Skin epidermis (tissue), 12 donors: ENCODE results near the gene LRIG1.
"Not testable (repeated sequence)": the region's sequence is repeated elsewhere in the genome, so short reads cannot be mapped to it uniquely, and the experiment has no call there.

Experiments
- H3K27ac ChIP-seq, 21 experiments: fragments of 200-600 bp; sonication (generic) in 11 of 21; one replicate each; pipeline ENCODE4 v1.5.0; 2020; ENCODE audit warnings: mild to moderate bottlenecking in 3 of 21, inconsistent platforms in 2 of 21, moderate library complexity in 2 of 21
- H3K4me3 ChIP-seq, 7 experiments: fragments of 200-600 bp; sonication (generic) in 2 of 7; one replicate each; pipeline ENCODE4 v1.5.0; 2020; ENCODE audit warnings: inconsistent platforms in 2 of 7, mild to moderate bottlenecking in 2 of 7, moderate library complexity in 1 of 7

LRIG1 gene

DNA sequence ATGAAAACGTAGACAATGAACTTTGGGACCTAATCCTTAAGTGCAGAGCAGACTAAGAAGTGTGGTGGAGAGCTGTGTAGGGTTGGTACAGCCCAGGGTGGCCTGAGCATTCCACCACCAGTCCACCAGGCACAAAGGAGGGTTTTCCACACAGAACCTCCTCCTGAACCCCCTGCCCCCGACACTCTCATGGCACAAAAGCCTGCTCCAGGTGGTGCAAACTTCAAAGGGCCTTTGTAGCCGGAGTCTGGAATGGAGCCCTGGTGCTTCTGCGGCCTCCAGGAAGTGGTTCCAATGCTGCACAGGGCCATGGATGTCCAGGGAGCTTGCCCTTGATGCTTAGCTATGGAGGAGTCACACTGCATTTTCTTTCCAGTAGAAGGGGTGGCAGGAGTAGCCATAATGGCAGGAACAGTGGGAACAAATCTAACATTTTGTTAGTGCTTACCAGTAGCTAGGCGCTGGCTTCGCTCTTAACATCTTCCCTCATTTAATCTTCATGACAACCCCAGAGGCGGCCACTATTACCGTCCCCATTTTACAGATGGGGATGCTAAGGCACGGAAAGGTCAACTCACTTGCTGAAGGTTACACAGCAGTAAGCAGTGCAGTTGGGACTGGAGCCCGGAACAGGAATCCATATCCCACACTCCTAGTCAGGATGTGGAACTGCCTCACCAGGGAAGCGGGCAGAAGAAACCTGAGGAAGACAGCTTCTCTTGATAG is 68.6 kb downstream of the LRIG1 start:
- no peak overlapping the region for H3K4me3 ChIP-seq
- H3K27ac ChIP-seq, result no peak overlapping the region

DNA sequence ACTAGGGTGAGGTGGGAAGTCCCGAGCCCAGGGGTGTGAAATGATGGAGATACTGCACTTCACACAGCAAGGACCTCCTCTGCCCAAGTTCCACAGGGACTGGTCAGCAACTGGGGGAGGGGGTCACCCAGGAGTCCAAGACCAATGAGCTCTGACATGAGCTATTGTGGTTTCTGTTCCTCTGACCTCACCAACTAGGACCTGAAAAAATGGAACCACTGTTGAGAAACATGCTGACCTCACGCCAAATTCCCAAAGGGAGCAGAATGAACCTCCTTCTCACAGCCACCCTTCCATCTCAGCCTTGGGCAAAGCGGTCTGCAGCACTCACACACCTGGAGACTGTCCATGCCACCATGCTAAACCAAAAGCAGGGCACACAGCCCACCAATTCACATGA is 69.3 kb downstream of the LRIG1 start:
- Histone ChIP-seq H3K27ac (peak overlapping the region in 2 of 21 experiments; percentile 17 to 28), H3K4me3 (no peak overlapping the region)

- Histone ChIP-seq H3K27ac (peak overlapping the region in 5 of 21 experiments; percentile 17 to 56 (median 28)), H3K4me3 (no peak overlapping the region)
Measured at GRCh38 chr3:66430876-66431275, 69.9 kb downstream of the LRIG1 start.

DNA sequence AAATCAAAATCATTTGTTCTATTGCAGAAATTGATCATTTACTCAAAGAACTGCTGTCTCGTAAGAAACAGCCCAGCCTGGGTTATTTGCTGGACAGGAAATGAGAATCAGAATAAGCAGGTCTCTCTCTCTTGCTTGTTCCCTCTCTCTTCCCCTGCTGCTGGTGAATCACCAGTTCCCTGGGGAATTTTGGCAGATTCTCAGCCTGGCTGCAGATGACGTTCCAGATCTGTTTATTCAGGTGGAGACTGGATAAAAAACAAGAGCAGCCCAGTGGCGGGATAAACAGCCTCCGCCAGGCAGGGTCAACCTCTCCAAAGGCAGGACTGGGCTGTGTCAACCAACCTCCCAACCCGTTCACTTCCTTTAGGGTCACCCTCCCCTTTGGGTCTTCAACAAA is 72.1 kb downstream of the LRIG1 start:
- H3K4me3 ChIP-seq, result no peak overlapping the region

DNA sequence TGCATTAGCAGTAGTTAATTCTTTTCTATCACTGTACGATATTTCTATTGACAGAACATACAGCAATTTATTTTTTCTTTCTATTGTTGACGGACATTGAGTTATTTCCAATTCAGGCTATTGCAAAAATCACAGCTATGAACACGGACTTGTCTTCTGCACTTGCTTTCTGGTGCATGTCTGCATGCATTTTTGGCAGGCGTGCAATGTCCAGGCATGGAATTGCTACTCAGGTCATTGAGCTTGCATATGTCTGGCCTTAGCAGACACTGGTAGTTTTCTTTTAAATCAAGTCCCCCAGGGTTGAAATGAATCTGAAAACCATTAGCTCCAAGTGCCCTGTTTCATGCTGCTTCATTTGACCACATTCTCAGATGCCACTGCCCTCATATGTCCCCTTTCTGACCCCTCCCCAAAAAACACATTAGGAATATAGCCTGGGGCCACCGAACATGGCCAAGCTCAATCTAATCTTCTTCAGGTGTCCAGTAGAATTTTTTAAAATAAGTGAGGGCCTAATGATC is 72.8 kb downstream of the LRIG1 start:
- H3K27ac ChIP-seq, result peak overlapping the region in 10 of 21 experiments; percentile 3 to 64 (median 20)

More for the DNA sequence above, 72.1 kb downstream of the LRIG1 start:
- H3K27ac ChIP-seq, result peak overlapping the region in 10 of 21 experiments; percentile 19 to 64 (median 41)

GRCh38 chr3:66427352-66427751 is 73.5 kb downstream of the LRIG1 start:
- peak overlapping the region in 2 of 21 experiments; percentile 16 to 64 for H3K27ac ChIP-seq

More for the DNA sequence above, 72.8 kb downstream of the LRIG1 start:
- no peak overlapping the region for H3K4me3 ChIP-seq

GRCh38 chr3:66426135-66426534 is 74.7 kb downstream of the LRIG1 start:
- no peak overlapping the region for H3K27ac ChIP-seq

More at GRCh38 chr3:66427352-66427751, 73.5 kb downstream of the LRIG1 start:
- no peak overlapping the region for H3K4me3 ChIP-seq

DNA sequence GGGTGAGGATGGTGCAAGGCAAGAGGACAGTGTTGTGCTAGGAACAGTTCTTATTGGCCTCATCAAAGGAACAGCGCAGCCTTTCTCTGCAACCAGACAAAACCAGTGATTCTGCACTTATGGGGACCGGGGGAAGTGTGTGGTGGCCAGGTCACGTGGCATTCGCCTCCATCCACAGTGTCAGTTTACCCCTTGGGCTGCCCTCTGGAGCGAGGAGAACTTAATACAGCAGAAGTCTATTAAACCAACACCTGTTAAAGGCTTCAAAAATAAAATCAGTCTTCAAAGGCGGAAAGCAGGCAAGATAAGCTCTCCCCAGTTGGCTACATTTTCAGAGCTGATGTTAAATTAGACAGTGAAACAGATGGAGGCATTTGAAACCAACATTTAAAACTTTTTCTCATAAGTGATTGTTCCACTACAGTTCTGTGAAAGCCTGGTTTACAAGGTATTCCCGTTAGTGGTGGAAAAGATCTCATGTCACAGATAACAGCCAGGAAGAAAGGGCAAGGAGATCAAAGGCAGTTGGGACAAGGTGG is 75.2 kb downstream of the LRIG1 start:
- peak overlapping the region in 1 of 21 experiments; percentile 1 for H3K27ac ChIP-seq

More at GRCh38 chr3:66426135-66426534, 74.7 kb downstream of the LRIG1 start:
- H3K4me3 ChIP-seq, result no peak overlapping the region

GRCh38 chr3:66425032-66425431 is 75.8 kb downstream of the LRIG1 start:
- H3K4me3 ChIP-seq, result no peak overlapping the region
- H3K27ac ChIP-seq, result peak overlapping the region in 1 of 21 experiments; percentile 1

More for the DNA sequence above, 75.2 kb downstream of the LRIG1 start:
- no peak overlapping the region for H3K4me3 ChIP-seq

- Histone ChIP-seq H3K27ac (peak overlapping the region in 1 of 21 experiments; percentile 13), H3K4me3 (no peak overlapping the region)
Measured at GRCh38 chr3:66423791-66424190, 77.0 kb downstream of the LRIG1 start.

DNA sequence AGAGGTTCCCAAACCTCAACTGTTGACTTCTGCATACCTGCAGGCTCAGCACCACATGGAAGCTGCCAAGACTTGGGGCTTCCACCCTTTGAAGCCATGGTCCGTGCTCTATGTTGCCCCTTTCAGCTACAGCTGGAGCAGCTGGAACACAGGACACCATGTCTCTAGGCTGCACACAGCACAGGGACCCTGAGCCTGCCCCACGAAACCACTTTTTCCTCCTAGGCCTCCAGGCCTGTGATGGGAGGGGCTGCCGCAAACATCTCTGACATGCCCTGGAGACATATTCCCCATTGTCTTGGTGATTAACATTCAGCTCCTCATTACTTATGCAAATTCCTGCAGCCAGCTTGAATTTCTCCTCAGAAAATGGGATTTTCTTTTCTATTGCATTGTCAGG is 78.9 kb downstream of the LRIG1 start:
- H3K27ac ChIP-seq, result not testable (repeated sequence)

GRCh38 chr3:66421144-66421543 is 79.7 kb downstream of the LRIG1 start:
- H3K4me3 ChIP-seq, H3K27ac ChIP-seq: not testable (repeated sequence)

More for the DNA sequence above, 78.9 kb downstream of the LRIG1 start:
- H3K4me3 ChIP-seq, result not testable (repeated sequence)

DNA sequence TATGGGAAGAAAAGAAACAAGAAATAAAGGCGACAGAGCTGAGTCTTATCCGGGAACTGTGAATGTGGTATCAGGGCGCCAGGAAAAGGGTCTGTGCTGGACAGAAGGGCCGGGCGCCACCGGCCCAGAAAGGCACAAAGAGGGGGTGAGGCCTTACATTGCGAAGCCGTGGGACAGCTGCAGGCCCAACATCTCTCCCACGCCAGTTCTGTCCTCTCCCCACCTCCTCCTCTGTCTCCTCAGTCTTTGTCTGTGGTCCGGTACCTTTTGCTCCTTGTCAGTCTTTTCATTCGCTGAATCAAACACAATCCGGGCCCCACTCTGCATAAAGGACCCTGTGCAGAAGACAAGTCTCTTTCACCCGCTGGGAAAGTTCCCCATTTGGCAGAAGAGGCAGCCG is 81.8 kb downstream of the LRIG1 start:
- H3K27ac ChIP-seq, result peak overlapping the region in 3 of 21 experiments; percentile 6 to 34 (median 25)
- H3K4me3 ChIP-seq, result no peak overlapping the region

DNA sequence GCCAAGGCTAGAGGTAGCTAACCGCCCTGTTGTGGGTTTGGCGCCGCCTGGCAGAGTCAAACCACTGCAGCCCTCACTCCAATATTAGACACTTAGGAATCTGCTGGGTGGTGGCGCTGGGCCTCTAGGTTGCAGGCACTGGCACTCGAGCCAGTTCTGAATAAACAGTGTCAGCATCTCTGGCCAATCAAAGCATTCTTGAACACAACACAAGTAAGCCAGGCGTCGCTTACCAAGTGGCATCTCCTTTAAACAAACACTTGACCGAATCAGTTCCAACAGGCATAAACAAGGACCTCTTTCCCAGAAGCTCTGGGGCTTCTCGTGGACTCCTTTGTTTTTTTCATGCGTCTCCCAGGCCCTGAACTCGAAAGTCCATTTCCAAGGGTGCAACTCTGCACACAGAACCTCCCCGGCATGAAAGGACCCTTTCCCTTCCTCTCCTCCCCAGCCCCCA is 82.3 kb downstream of the LRIG1 start:
- H3K27ac ChIP-seq, result peak overlapping the region in 1 of 21 experiments; percentile 6
- no peak overlapping the region for H3K4me3 ChIP-seq

DNA sequence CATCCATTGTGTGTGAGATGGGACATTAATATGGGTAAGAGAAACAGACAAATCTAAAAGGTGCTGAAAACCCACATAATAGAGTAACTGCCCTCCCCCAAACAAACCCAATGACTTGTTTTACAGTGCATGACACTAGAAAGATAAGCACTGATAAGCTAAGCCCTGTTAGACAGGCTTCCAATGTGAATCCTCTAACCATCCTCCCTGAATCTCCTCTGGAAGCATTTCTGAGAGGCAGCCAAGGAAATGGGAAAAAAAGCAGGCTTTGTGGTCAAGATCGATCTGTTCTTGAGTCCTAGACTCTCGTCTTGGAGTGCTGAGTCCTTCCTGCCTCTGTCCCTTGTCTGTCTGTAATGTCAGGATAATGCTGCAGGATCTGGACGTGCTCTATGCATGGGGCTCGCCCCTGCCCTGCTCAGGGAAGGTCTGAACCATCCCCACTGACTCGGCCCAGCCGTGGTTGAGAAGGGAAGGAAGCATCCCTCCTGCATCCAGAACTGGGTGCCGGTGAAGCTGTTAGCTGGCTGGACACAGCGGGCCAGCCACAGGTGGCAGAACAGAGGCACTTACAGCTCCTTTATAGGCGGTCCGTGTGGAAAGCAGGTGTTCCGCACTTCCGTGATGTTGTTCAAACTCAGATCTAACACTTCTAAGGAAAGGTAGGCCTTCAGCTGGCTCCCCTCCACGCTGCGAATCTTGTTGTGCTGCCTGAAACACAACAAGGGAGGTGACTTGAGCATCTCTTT is 84.1 kb downstream of the LRIG1 start:
- Histone ChIP-seq H3K27ac (peak overlapping the region in 2 of 21 experiments; percentile 7 to 12), H3K4me3 (no peak overlapping the region)

DNA sequence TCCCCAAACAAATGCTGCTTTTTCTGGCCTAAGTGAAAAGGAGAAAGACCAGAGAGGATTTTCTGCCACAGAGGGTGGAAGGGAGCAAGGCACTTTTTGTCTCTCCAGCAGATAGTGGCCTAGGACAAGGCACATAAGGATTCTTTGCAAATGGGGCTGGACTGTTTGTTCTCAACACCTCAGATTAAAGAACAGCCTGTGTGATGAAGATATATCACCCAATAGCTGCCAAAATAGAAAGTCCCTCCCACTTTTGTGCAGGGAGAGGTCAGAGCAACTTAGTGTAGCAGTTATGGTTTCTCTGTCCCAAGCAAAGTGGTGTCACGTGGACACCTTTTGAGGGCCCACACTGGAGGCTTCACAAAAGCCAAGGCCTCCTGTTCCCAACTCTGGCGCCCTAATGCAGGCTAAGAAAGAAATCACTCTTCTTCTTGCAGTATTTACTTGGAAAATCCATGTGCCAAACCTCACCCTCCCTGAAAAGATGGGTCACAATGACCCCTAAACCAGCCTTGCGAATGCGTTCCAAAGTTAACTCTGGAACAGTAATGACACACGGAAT is 84.9 kb downstream of the LRIG1 start:
- H3K27ac ChIP-seq, result no peak overlapping the region
- no peak overlapping the region for H3K4me3 ChIP-seq

GRCh38 chr3:66414846-66415245 is 86.0 kb downstream of the LRIG1 start:
- Histone ChIP-seq H3K27ac (no peak overlapping the region), H3K4me3 (no peak overlapping the region)

DNA sequence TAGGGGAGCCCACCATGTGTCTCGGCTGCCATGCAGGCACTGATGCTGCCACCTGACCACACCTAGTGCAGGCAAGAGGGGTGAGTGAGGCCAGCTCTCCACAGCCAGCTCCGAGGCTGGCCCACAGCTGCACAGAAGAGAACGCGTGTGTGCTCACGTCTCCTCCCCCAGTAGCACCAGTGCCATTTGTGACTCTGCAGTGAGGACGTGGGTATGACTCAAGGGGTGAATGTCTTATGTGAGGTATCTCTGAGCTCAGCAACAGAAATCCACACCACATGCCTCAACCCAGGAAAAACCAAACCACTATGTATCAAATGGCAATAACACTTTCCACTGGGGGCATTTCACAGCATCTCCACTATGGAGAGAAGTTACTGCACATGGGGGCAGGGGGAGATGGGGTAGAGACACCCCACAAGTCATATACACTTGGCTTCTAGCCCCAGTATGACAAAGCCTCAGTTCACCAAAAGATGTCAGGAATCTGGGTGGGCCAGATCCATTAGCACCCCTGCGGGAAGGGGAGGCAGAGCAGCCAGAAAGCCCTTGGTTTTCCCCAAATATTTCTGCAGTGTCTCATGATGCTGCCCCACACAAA is 87.6 kb downstream of the LRIG1 start:
- Histone ChIP-seq H3K27ac (peak overlapping the region in 5 of 21 experiments; percentile 1 to 41 (median 10)), H3K4me3 (no peak overlapping the region)
